HepG2 (cell line): ENCODE results near the gene CCL19. TPM values are rescaled to one million over a fixed set of nuclear protein-coding genes. Genes with fewer than 3 reads are reported as not detected.

Experiments
- ARID5B ChIP-seq: IDR thresholded peaks from 2 replicates; pipeline ENCODE4 v1.4.0; 2020; ENCODE audit warnings: mild to moderate bottlenecking, missing genetic modification reagents
- CENPX ChIP-seq: sonication (generic); formaldehyde crosslinking; IDR thresholded peaks from 2 replicates; pipeline ENCODE4 v1.9.0; 2021; ENCODE audit warnings: mild to moderate bottlenecking, missing genetic modification reagents, moderate library complexity
- GABPB1 ChIP-seq: IDR thresholded peaks from 2 replicates; pipeline ENCODE4 v1.6.1; 2016; ENCODE audit warnings: mild to moderate bottlenecking, missing genetic modification reagents, moderate library complexity, missing compliant biosample characterization
- GMEB1 ChIP-seq: sonication (generic); formaldehyde crosslinking; IDR thresholded peaks from 2 replicates; pipeline ENCODE4 v1.5.1; 2020; ENCODE audit warnings: missing genetic modification reagents, mild to moderate bottlenecking, borderline replicate concordance
- MED1 ChIP-seq: sonication (generic); formaldehyde crosslinking; IDR thresholded peaks from 2 replicates; pipeline ENCODE4 v1.4.0; 2020; ENCODE audit warnings: missing genetic modification reagents
- MXD1 ChIP-seq: sonication (generic); formaldehyde crosslinking; IDR thresholded peaks from 2 replicates; pipeline ENCODE4 v1.4.0; 2020; ENCODE audit warnings: mild to moderate bottlenecking, missing genetic modification reagents
- MYC ChIP-seq: sonication (generic); formaldehyde crosslinking; IDR thresholded peaks from 2 replicates; pipeline ENCODE4 v1.9.0; 2021; ENCODE audit warnings: missing genetic modification reagents, borderline replicate concordance
- MYNN ChIP-seq: sonication (generic); formaldehyde crosslinking; IDR thresholded peaks from 2 replicates; pipeline ENCODE4 v1.4.0; 2020; ENCODE audit warnings: mild to moderate bottlenecking, low read depth, missing genetic modification reagents
- POLR2A ChIP-seq, 2 experiments: IDR thresholded peaks; 2 replicates each; pipeline ENCODE4 v1.6.1; 2011; ENCODE audit warnings: low read depth in 2 of 2, low read length in 2 of 2, mild to moderate bottlenecking in 1 of 2, moderate library complexity in 1 of 2; ENCODE audit not compliant: insufficient read depth in 1 of 2
- SRSF1 ChIP-seq: fragments of 200-400 bp; formaldehyde crosslinking; optimal IDR thresholded peaks from 2 replicates; pipeline ENCODE3; 2017; ENCODE audit warnings: mild to moderate bottlenecking, low read depth, low read length, moderate library complexity
- ZNF225 ChIP-seq: sonication (generic); formaldehyde crosslinking; IDR thresholded peaks from 2 replicates; pipeline ENCODE4 v1.4.0; 2020; ENCODE audit warnings: mild to moderate bottlenecking, missing genetic modification reagents
- ZNF317 ChIP-seq: sonication (generic); formaldehyde crosslinking; IDR thresholded peaks from 2 replicates; pipeline ENCODE4 v1.5.0; 2020; ENCODE audit warnings: mild to moderate bottlenecking, missing genetic modification reagents
- ZNF496 ChIP-seq: sonication (generic); formaldehyde crosslinking; IDR thresholded peaks from 2 replicates; pipeline ENCODE4 v1.8.1; 2023; ENCODE audit warnings: mild to moderate bottlenecking, moderate library complexity, missing genetic modification reagents; ENCODE audit not compliant: insufficient replicate concordance
- ZNF597 ChIP-seq: sonication (generic); formaldehyde crosslinking; IDR thresholded peaks from 2 replicates; pipeline ENCODE4 v1.5.0; 2020; ENCODE audit warnings: missing genetic modification reagents
- ZNF605 ChIP-seq: sonication (generic); formaldehyde crosslinking; IDR thresholded peaks from 2 replicates; pipeline ENCODE4 v1.8.0; 2022; ENCODE audit warnings: mild to moderate bottlenecking, missing genetic modification reagents
- ZNF704 ChIP-seq: sonication (generic); formaldehyde crosslinking; IDR thresholded peaks from 2 replicates; pipeline ENCODE4 v1.8.1; 2023; ENCODE audit warnings: mild to moderate bottlenecking, inconsistent platforms, moderate library complexity, missing genetic modification reagents, borderline replicate concordance
- ZZZ3 ChIP-seq: sonication (generic); formaldehyde crosslinking; IDR thresholded peaks from 2 replicates; pipeline ENCODE4 v1.4.0; 2020; ENCODE audit warnings: missing genetic modification reagents, mild to moderate bottlenecking, borderline replicate concordance
- polyA plus RNA-seq, 8 experiments: library from polyadenylated mRNA; depleted of rRNA in 3 of 8; stranded (reverse) in 7 of 8; unstranded in 1 of 8; fragments of >200 nt; fragmentation: Illumina TruSeq in 4 of 8; extraction: Trizol in 4 of 8; gene quantifications; 2 replicates each; pipeline versions ENCODE4 v1.2.1 to v1.2.3, GENCODE V29; 2011 to 2016; ENCODE audit warnings: low read depth in 4 of 8, missing spikeins in 1 of 8, mixed read lengths in 1 of 8; ENCODE audit not compliant: insufficient read depth in 1 of 8
- total RNA-seq, 5 experiments: library from RNA; depleted of rRNA; stranded (reverse); fragments of >200 nt; fragmentation: Illumina TruSeq; extraction: Trizol; gene quantifications; 2 replicates each; pipeline ENCODE4 v1.2.3, GENCODE V29; 2016; ENCODE audit warnings: low read depth in 1 of 5
- TF ChIP-seq, protein P1 (sequence below): sonication (generic); formaldehyde crosslinking; IDR thresholded peaks from 2 replicates; pipeline ENCODE4 v1.5.0; 2020; ENCODE audit warnings: missing genetic modification reagents

Gene CCL19
- total and polyA plus RNA-seq, 2 of the 13 experiments (the other 11 are each of a cell fraction or from before 2014, with no cell fraction given), result not detected

GRCh38 chr9:34701023-34701768, 10.1 kb upstream of the CCL19 start (continued):
- TF ChIP-seq ZNF225 (CRISPR knock-in tag) (no peak), ZNF605 (0 out of 2 replicates have a peak, but pooled peaks have one; percentile 4), ZZZ3 (no peak), CENPX (no peak), GMEB1 (CRISPR knock-in tag) (no peak), MYNN (CRISPR knock-in tag) (no peak), MED1 (CRISPR knock-in tag) (no peak), SRSF1 (no peak), MXD1 (CRISPR knock-in tag) (0 out of 2 replicates have a peak, but pooled peaks have one; percentile 19), MYC (CRISPR knock-in tag) (peak; percentile 54; the same call in 1 of the 2 replicates), ARID5B (peak; percentile 22; the same call in 1 of the 2 replicates), POLR2A (IDR thresholded peaks at IDR 0.05; ENCODE audit: insufficient read depth in 1 of 2, low read depth in 2 of 2, low read length in 2 of 2) (no peak), ZNF597 (no peak), ZNF704 (CRISPR knock-in tag) (no peak), ZNF317 (CRISPR knock-in tag) (no peak), GABPB1 (peak; percentile 53; the same call in 1 of the 2 replicates), ZNF496 (CRISPR knock-in tag) (no peak)
- TF ChIP-seq, protein P1, sequence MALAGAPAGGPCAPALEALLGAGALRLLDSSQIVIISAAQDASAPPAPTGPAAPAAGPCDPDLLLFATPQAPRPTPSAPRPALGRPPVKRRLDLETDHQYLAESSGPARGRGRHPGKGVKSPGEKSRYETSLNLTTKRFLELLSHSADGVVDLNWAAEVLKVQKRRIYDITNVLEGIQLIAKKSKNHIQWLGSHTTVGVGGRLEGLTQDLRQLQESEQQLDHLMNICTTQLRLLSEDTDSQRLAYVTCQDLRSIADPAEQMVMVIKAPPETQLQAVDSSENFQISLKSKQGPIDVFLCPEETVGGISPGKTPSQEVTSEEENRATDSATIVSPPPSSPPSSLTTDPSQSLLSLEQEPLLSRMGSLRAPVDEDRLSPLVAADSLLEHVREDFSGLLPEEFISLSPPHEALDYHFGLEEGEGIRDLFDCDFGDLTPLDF (CRISPR knock-in tag), result no peak
